ENCODE results near the gene PLCL1.
A peak's percentile ranks its signal among the peaks of the same experiment; 100 is the strongest.
"Not testable (repeated sequence)": the region's sequence is repeated elsewhere in the genome, so short reads cannot be mapped to it uniquely, and the experiment has no call there.

PLCL1 gene

DNA sequence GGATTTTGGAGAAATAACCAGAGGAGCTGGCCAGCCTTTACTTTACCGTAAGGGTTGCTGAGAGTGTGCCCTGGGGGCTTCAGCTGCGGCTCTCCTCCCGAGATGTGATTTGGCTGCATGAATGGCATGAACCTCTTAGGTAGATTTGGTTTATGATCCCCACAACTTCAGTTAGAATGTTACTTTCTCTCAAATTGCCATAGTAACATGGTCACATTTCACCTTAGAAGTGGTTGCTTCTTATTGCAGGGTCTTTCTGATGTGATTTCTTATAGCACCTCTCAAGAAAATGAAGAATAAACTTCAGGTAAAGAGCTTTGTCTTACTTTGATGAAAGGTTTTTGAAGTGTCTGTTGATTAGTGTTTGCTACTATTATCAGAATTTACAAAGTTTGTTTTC is 5.6 kb downstream of the PLCL1 start:
- DNase-seq: no peak

- no peak for DNase-seq
Measured at GRCh38 chr2:197810491-197810890, 6.1 kb downstream of the PLCL1 start.

DNA sequence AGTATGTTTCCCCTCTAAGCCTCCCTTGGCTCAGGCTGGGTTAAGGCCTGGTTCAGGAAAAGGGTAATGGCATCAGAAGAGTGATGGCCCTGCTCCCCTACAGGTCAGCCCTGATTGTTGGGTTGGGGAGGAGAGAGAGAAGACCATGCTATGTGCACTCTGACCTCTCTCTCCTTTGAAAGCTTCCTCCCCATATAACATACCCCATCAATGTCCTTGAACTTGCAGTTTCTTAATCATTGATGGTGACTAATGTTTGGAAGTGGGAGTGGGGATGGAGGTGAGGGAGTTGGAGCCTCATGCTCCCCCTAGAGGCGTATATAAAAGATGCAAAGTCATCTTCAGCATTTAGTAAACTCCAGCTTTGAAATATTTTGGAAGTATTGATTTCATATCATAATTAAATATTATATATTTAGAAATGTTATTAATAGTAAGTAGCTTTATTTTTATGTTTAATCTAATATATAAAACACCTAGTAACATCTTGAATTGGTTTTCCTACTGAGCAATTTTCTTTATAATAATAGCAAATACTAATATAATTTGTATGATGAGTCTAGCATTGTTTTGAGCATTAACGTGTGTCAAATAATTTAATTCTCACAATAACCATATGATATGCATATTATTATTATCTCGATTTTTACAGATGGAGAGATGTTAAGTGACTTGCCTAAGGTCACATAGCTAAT is 8.8 kb downstream of the PLCL1 start:
- peak; percentile 59 to 64 for DNase-seq

- DNase-seq: no peak
Measured at GRCh38 chr2:197814526-197814925, 10.1 kb downstream of the PLCL1 start.

GRCh38 chr2:197821550-197822289 is 17.3 kb downstream of the PLCL1 start:
- DNase-seq: peak; percentile 29 to 54

- DNase-seq: no peak
Measured at GRCh38 chr2:197822333-197822732, 17.9 kb downstream of the PLCL1 start.

DNA sequence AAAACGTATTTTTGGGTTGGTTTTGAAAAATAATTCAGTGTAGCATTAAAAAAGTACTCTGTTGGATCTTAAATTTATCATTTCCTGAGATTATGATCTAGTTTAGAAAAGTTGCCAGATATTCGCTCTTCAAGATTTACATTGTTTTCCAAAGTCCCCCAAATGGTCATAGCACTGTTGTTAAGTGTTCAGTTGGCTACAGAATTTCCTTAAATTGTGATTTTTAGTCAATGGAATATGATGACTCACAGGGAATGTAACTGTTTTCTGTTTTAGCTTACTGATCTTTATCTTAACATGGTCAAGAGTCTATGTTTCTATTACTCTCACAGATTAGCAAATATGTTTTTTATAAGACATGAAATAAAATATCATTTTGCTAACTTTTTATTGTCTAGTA is 23.2 kb downstream of the PLCL1 start:
- no peak for DNase-seq

GRCh38 chr2:197828464-197829135 is 24.2 kb downstream of the PLCL1 start:
- no peak for DNase-seq

DNA sequence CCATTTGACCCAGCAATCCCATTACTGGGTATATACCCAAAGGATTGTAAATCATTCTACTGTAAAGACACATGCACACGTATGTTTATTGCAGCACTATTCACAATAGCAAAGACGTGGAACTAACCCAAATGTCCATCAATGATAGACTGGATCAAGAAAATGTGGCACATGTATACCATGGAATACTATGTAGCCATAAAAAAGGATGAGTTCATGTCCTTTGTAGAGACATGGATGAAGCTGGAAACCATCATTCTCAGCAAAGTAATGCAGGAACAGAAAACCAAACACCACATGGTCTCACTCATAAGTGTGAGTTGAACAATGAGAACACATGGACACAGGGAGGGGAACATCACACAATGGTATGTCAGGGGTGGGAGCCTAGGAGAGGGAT is 30.4 kb downstream of the PLCL1 start:
- DNase-seq: not testable (repeated sequence)

DNA sequence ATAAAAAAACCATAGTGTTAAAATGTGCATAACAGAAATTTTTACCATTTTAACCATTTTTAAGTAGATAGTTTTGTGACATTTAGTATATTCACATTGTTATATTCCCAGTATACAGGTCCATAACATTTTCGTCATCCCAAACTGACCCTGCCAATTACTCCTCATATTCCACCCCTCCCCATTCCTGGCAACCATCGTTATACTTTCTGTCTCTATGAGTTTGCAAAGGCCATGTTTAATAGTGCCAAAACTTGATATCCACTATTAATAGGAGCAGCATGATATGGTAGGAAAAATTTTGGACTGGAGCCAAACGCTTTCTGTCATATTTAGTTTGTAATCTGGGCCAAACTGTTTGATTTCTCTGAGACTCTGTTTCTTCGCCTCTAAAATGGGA is 30.9 kb downstream of the PLCL1 start:
- DNase-seq: no peak

DNA sequence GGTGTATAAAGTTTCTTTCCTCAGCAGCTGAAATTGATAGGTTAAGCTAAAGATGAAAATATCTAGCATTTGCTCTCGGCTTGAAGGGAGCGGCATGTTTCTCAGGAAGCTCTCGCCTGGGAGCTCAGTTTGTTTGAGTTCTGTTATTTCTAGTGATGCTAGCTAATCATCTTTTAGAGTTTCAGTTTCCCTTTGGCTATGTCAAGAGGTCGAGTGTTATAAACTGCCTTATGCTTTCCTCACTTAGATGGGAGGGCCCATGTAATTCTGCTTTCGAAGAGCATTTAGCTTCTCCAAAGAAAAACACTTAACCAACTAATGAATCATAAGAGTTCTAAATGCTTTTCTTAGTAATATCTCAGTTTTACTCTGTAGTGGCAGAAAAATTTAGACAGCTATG is 33.6 kb downstream of the PLCL1 start:
- peak; percentile 79 to 81 for DNase-seq

- peak; percentile 55 to 64 for DNase-seq
Measured at GRCh38 chr2:197838579-197838978, 34.2 kb downstream of the PLCL1 start.

GRCh38 chr2:197839327-197839726 is 34.9 kb downstream of the PLCL1 start:
- no peak for DNase-seq

GRCh38 chr2:197839856-197840255 is 35.5 kb downstream of the PLCL1 start:
- DNase-seq: no peak

- DNase-seq: no peak
Measured at GRCh38 chr2:197846128-197846527, 41.7 kb downstream of the PLCL1 start.

- no peak for DNase-seq
Measured at GRCh38 chr2:197846777-197847176, 42.4 kb downstream of the PLCL1 start.

DNA sequence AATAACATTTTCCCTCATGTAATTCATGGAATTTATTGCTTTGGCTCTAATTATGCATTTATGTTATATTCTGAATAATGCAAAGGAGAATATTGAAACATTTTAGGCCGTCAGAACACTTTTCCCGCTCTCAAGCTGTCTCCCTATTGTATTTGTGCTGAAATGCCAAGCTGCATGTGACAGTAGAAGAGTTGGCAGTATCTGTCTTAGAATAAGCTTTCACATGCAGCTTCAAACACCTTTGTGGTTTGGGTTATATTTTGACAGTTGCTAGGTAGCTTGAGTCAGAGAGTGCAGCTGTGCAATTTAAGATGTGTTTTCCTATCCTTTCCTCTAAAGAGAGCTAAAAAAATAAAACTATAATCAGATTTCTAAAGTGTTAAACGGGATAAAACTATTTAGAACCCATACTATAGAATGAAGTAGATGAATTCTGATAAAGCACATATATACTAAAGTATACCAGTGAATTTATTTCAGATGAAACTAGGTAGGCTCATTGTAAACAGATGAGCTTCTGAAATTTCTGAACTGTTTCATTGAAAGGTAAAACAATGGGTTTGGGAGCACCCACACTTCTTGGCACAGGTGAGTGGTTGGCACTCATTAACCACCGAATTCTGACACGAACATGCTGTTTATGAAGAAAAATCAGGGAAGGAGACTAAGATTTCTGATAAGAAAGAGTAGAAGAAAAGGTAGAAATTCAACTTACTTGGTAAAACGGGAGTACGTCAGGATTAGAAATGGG is 43.4 kb downstream of the PLCL1 start:
- DNase-seq: no peak

DNA sequence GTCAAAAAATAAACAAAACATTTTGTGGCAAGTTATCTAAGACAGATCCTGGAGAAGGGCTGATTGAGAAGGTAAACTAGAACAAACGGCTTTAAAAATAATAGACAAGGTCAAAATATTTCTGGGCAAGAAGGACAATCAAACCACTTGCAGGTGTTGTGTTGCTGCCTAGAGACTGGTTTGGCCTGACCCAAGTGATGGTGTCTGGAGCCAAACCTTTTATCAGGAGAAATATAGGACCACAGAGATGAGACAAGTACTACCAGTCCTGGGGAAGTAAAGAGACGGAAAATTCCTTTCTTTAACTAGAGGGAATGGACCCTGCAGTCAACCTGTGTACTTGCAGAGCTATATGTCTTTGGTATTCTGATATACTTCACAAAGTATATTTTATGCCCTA is 44.2 kb downstream of the PLCL1 start:
- DNase-seq: no peak

- DNase-seq: no peak
Measured at GRCh38 chr2:197850882-197851450, 46.6 kb downstream of the PLCL1 start.

- no peak for DNase-seq
Measured at GRCh38 chr2:197851451-197851850, 47.1 kb downstream of the PLCL1 start.

- DNase-seq: no peak
Measured at GRCh38 chr2:197852108-197852507, 47.7 kb downstream of the PLCL1 start.

DNA sequence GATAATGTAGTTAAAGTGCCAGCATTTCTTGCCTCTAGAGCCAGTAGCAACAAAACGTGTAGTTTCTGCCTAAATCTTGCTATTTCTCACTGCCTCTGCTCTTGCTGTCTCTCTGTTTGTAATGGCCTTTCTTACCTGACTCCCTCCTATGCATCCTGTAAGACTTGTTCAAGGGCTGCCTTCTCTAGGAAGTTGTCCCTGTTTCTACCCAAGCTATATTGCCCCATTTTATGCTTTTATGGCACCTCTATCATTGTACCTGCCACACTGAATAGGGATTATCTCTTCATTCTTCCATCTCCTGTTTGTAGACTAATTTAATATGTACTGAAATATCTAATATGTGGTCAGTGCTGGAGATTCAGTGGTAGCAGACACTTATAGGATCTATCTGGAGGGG is 49.2 kb downstream of the PLCL1 start:
- DNase-seq: no peak

Measured in inflammatory macrophage treated with lipopolysaccharide for 1 hour (primary cell).